Right kidney (tissue), 1 donor: Measurements from ENCODE around the gene CAVIN2.
"Not testable (repeated sequence)": the region's sequence is repeated elsewhere in the genome, so short reads cannot be mapped to it uniquely, and the experiment has no call there.

Experiments
- DNase-seq: peaks from one replicate; pipeline ENCODE4 v3.0.0-alpha.2; 2016

CAVIN2 gene

DNA sequence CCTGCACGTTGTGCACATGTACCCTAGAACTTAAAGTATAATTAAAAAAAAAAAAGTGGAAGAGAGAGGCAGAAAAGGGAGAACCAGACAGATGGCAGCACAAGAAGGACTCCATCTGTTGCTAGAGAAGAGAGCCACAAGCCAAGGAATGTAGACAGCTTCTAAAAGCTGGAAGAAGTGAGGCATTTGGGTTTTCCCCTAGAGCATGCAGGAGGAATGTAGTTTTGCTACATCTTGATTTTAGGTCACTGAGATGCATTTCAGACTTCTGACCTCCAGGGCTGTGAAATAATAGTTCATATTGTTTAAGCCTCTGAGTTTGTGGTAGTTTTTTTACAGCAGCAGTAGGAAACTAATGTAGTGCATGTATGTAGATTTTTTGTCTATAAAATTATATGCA lies 46.0 kb downstream of the CAVIN2 start:
- no peak for DNase-seq

- DNase-seq: no peak
Measured at GRCh38 chr2:191799526-191799925, 47.4 kb downstream of the CAVIN2 start.

DNA sequence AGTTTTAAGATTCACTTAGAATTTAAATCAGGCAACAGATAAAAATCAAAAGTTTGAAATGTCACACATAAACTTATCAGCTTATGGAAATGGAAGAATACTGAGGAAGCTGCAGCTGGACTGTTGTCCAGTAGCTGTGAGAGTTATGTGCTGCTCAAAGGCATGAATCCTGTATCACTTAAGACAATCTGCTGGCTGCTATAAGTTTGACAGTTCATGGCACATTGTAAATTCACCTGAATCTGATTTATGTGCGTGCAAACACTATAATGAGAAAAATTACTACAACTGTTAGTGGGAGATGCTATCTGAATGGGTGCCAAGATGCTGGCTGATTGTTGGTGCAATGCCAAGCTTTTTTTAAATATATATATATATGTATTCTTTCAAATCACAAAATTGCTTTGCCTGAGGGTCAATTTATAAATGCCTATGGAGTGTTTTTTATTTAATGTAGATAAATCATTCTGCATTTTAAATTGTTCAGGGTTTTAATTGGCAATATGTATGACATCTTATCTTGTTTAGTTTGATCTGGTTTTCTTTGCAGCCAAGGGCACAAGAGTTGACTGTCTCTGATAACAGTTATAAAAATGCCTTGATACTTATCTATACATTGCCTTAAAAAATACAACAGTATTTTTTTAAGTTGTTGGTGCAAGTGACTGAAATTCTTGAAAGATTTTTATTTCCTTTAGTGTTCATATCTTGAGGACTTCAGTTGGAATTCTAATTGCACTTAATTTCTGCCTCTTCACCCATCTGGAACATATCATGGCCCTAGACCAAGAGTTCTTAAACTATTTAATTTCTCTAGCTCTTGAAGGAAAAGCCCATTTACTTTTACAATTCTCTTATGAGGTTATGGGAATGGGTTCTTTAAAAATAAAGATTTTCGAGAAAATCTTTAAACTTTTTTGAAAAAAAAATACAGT lies 48.7 kb downstream of the CAVIN2 start:
- no peak for DNase-seq

DNA sequence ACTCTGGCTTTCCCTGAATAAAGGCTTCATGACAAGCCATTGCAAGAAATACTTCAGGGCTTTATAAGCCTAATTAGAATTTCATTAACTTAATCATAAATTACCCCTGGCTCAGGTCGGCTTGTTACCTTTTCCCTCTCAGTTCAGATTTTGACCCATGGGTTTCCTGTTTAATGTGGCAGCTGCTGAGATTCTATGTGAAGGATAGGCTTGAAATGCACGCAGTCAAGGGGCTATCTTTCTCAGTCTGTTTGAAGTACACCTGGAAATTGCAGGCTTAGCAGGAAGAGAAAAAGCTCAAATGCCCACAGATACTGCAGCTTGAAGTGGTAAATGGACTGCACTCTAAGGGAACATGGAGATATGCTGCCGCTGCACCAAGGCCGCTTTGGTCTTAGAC lies 49.4 kb downstream of the CAVIN2 start:
- no peak for DNase-seq

GRCh38 chr2:191795715-191796114 lies 51.2 kb downstream of the CAVIN2 start:
- DNase-seq: no peak

DNA sequence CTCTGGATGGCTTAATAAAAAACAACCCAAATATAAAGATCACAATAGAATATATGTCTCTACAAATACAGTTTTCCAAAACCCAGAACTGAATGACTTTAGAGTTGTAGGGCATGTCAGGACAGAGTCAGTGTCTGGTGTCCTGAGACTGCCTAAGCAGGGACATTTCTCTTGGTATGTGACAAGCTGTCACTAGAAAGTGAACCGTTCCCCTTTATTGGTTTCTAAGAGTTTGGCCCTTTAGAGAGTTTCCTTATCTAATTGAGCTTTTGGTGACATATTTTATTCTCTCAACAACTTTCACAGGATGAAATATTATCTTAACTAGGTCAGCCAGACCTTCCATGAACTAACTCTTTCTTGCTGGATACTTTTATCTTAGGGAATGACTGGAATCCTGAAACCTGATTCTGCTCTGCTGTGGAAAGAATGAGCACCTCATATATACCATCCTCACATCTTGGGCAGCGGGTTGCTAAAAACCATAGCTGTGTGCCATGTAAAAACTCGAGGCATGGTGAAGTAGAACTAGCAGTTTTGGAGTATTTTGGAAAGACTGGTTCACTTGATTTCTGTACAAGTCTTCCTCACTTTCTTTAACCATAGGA lies 54.8 kb downstream of the CAVIN2 start:
- no peak for DNase-seq

GRCh38 chr2:191790737-191791136 lies 56.2 kb downstream of the CAVIN2 start:
- no peak for DNase-seq

DNA sequence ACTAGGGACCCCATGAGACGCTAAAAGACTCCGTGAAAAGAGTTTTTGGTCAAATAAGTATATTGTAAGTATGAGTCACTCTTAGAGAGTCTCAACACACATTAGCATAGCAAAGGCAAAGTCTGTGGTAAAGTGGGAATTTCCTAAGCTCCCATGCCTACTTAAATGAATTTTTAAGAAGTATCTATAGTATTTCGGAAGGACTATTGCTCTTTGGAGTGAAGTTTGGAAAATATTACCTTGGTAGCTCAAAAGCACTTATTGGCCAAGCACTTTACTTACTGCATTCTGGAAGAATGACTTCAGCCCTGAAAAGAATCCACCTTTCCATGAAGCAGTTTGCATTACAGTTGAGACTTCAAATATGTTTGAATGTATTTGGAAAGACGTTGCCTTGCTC lies 57.1 kb downstream of the CAVIN2 start:
- no peak for DNase-seq

DNA sequence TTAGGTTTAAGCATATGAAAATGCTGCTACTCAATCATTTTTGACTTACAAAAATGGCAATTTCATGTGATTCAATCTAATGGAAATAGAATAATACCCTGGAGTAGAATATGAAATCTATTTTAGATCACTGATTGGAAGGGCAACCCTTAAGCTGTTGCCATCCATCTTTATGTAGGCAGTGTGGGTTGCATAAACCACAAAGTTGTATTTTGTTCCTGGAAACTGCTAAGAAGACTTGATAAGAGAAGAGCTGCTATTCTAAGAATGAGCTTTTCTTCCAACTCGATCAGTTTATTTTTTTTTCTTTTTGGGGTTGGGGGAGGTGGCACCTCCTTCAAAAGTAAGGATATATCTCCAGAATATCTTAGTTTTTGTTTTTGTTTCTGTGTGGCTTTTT lies 60.2 kb downstream of the CAVIN2 start:
- no peak for DNase-seq

DNA sequence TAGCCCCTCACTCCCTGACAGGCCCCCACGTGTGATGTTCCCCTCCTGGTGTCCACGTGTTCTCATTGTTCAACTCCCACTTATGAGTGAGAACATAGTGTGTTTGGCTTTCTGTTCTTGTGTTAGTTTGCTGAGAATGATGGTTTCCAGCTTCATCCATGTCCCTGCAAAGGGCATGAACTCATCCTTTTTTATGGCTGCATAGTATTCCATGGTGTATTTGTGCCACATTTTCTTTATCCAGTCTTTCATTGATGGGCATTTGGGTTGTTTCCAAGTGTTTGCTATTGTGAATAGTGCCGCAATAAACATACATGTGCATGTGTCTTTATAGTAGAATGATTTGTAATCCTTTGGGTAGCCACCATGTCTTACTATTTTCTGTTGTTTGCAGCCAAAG lies 61.2 kb downstream of the CAVIN2 start:
- not testable (repeated sequence) for DNase-seq
